Muscle of leg (tissue), 9 donors: ENCODE measurements around the gene CEP120. TPM values are rescaled to one million over a fixed set of nuclear protein-coding genes. Genes with fewer than 3 reads are reported as not detected.

Experiments
- polyA plus RNA-seq, 8 donors: library from polyadenylated mRNA; unstranded; fragments of 120-200 nt; gene quantifications; one replicate each; pipeline versions ENCODE4 v1.2.1 to v1.2.3, GENCODE V29; 2013; ENCODE audit warnings: inconsistent platforms in 1 of 8, low replicate concordance in 1 of 8; ENCODE audit not compliant: insufficient read length in 8 of 8, insufficient read depth in 1 of 8
- total RNA-seq: library from RNA; stranded (reverse); fragments of 120-200 nt; gene quantifications from one replicate; pipeline ENCODE4 v1.2.4, GENCODE V29; 2013

The CEP120 gene
- total and polyA plus RNA-seq, 9 donors, result 7.9 to 14.9 (median 12.1) TPM

Other genes starting within 250 kb of the CEP120 start
- gene CSNK1G3, start 88.8 kb upstream of the CEP120 start, total RNA-seq, result 46.5 TPM
- gene CSNK1G3, start 88.8 kb upstream of the CEP120 start, polyA plus RNA-seq, result 10 to 100 TPM; 16.6 to 27.3 (median 22.8) TPM